ENCODE data around the gene NR5A2. TPM values are rescaled to one million over a fixed set of nuclear protein-coding genes. Genes with fewer than 3 reads are reported as not detected.

NR5A2 gene
- total RNA-seq, 1 experiment from 2014 or later = 4.7 TPM

DNA sequence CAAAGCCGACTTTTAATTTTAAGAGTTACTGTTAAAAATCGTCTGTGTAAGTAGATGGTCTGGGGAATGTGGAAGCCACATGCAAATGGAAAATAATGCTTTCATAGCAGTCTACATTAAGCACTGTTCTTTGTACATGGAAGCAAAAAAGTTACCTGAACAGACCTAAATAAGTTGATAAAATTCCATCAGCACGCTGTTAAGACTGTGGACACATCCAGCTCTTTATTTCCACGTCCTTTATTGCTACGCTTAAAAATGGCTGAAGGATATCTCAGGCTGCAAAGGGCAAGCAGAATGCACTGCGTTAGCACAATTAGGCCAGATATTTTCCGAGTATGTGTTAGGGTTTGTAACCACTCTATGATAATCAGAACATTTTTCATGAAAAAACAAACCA is 22.3 kb downstream of the NR5A2 start:
- Histone ChIP-seq H3K4me2 (ENCODE audit: insufficient read depth, insufficient read length, low read length) (peak overlapping the region; percentile 46), H3K9ac (ENCODE audit: extremely low read depth, insufficient read length, low read length) (peak overlapping the region; percentile 43), H3K23me2 (ENCODE audit: insufficient read length, low read depth, low read length, poor library complexity, severe bottlenecking) (no peaks in the 10 kb centered on the region), H2AFZ (ENCODE audit: low read length) (no peak overlapping the region), H2BK15ac (ENCODE audit: low read depth, low read length) (no peak overlapping the region), H3K79me2 (ENCODE audit: insufficient read depth, low read length) (no peaks in the 10 kb centered on the region), H4K5ac (ENCODE audit: insufficient read length, low read depth, low read length) (no peak overlapping the region), H4K8ac (replicated peaks; ENCODE audit: insufficient read length, low read depth, low read length) (no peak overlapping the region), H2BK120ac (ENCODE audit: low read depth, low read length, poor library complexity, severe bottlenecking) (no peak overlapping the region), H3K79me1 (ENCODE audit: insufficient read depth, low read depth, low read length, poor library complexity, severe bottlenecking) (no peaks in the 10 kb centered on the region), H2AK5ac (ENCODE audit: insufficient read length, low read length) (no peak overlapping the region), H2BK12ac (ENCODE audit: insufficient read length, low read depth, low read length) (no peak overlapping the region), H4K20me1 (ENCODE audit: control insufficient read depth, insufficient read depth, insufficient read length) (no peaks in the 10 kb centered on the region), H4K91ac (ENCODE audit: insufficient read length, low read depth, low read length) (no peak overlapping the region), H3K4me1 (ENCODE audit: insufficient read depth, low read length) (peaks cover 2% of the 10 kb centered on the region; the same call in 1 of the 2 replicates), H3K27me3 (ENCODE audit: insufficient read depth, low read length) (no peaks in the 10 kb centered on the region), H2BK20ac (ENCODE audit: low read depth, low read length, poor library complexity, severe bottlenecking) (no peak overlapping the region), H3K4ac (ENCODE audit: low read depth, low read length) (no peak overlapping the region), H3K14ac (ENCODE audit: insufficient read depth, low read length) (no peak overlapping the region), H3K18ac (ENCODE audit: insufficient read length, low read depth, low read length) (no peak overlapping the region), H3K9me3 (ENCODE audit: control insufficient read depth, low read depth, low read length) (no peaks in the 10 kb centered on the region), H3K23ac (ENCODE audit: insufficient read length, low read depth, low read length) (no peak overlapping the region), H2BK5ac (ENCODE audit: insufficient read length, low read length) (no peak overlapping the region), H3T11ph (ENCODE audit: low read length) (no peak overlapping the region), H3K27ac (ENCODE audit: insufficient read length, low read depth, low read length) (peak overlapping the region; percentile 35), H3K56ac (ENCODE audit: insufficient read length, low read depth, low read length) (no peak overlapping the region)
- Mint-ChIP-seq H3K27me3 (ENCODE audit: low read depth) (peaks cover 4% of the 10 kb centered on the region; the same call in 1 of the 2 replicates), H3K4me1 (peaks cover 33 to 41% of the 10 kb centered on the region in 2 experiments), H3K36me3 (ENCODE audit: insufficient read depth in 1 of 3, low read depth in 3 of 3) (peaks cover 0 to 3% (median 0%) of the 10 kb centered on the region in 3 experiments; a peak in 1 of 7 replicates), H3K9me3 (no peaks in the 10 kb centered on the region; a peak in 1 of 5 replicates), H3K27ac (peak overlapping the region in 2 of 3 experiments; percentile 17 to 49; a peak in 2 of 7 replicates), H3K4me3 (peak overlapping the region in 1 of 2 experiments; percentile 29; a peak in 3 of 5 replicates)
- DNase-seq = no peak
- WGBS (ENCODE audit: extremely low coverage, insufficient read length, low lambda C conversion rate) = no CpG with 5 or more reads among the region's 7 CpGs
- TF ChIP-seq, protein P1, sequence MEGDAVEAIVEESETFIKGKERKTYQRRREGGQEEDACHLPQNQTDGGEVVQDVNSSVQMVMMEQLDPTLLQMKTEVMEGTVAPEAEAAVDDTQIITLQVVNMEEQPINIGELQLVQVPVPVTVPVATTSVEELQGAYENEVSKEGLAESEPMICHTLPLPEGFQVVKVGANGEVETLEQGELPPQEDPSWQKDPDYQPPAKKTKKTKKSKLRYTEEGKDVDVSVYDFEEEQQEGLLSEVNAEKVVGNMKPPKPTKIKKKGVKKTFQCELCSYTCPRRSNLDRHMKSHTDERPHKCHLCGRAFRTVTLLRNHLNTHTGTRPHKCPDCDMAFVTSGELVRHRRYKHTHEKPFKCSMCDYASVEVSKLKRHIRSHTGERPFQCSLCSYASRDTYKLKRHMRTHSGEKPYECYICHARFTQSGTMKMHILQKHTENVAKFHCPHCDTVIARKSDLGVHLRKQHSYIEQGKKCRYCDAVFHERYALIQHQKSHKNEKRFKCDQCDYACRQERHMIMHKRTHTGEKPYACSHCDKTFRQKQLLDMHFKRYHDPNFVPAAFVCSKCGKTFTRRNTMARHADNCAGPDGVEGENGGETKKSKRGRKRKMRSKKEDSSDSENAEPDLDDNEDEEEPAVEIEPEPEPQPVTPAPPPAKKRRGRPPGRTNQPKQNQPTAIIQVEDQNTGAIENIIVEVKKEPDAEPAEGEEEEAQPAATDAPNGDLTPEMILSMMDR (conservative IDR thresholded peaks at IDR 0.05) = no peak

Measured in H9 (cell line).